Measurements from ENCODE around the gene FNBP1L.
A peak's percentile ranks its signal among the peaks of the same experiment; 100 is the strongest.

The FNBP1L gene

GRCh38 chr1:93565496-93566206, 117.7 kb downstream of the FNBP1L start:
- H3K4me3 ChIP-seq (ENCODE audit: low read depth, low read length): no peak overlapping the region
- no peak for TF ChIP-seq CTCF (conservative IDR thresholded peaks at IDR 0.05; ENCODE audit: low read depth, low read length)
- DNase-seq (ENCODE audit: low read depth): peak; percentile 56

DNA sequence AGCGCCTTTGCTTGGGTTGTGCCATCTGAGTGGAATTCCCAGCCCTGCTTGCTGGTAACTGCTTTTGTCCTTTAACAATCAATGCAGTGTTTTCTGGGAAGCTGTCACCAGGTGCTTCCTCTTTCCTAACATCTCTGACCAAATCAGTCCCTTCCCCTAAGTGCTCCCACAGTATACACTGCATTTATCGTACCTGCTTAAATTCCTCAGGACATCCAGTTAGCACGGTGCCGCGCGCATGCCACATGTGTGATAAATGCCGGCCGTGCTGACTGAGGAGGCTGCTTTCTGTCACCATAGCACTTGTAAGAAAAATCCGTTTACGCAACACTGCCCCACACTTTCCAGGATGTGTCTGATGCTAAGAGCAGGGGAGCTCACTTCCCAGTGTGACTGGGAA, 118.3 kb downstream of the FNBP1L start:
- no peak for DNase-seq (ENCODE audit: low read depth)
- no peak overlapping the region for H3K4me3 ChIP-seq (ENCODE audit: low read depth, low read length)
- no peak for TF ChIP-seq CTCF (conservative IDR thresholded peaks at IDR 0.05; ENCODE audit: low read depth, low read length)

- H3K4me3 ChIP-seq (ENCODE audit: low read depth, low read length): no peak overlapping the region
- TF ChIP-seq CTCF (conservative IDR thresholded peaks at IDR 0.05; ENCODE audit: low read depth, low read length): no peak
- peak; percentile 97 for DNase-seq (ENCODE audit: low read depth)
Measured at GRCh38 chr1:93567255-93567918, 119.5 kb downstream of the FNBP1L start.

GRCh38 chr1:93569489-93569888, 121.6 kb downstream of the FNBP1L start:
- no peak for TF ChIP-seq CTCF (conservative IDR thresholded peaks at IDR 0.05; ENCODE audit: low read depth, low read length)
- DNase-seq (ENCODE audit: low read depth): no peak
- no peak overlapping the region for H3K4me3 ChIP-seq (ENCODE audit: low read depth, low read length)

GRCh38 chr1:93571623-93572310, 123.8 kb downstream of the FNBP1L start:
- no peak for DNase-seq (ENCODE audit: low read depth)
- TF ChIP-seq CTCF (conservative IDR thresholded peaks at IDR 0.05; ENCODE audit: low read depth, low read length): no peak
- H3K4me3 ChIP-seq (ENCODE audit: low read depth, low read length): no peak overlapping the region

- no peak overlapping the region for H3K4me3 ChIP-seq (ENCODE audit: low read depth, low read length)
- no peak for DNase-seq (ENCODE audit: low read depth)
- TF ChIP-seq CTCF (conservative IDR thresholded peaks at IDR 0.05; ENCODE audit: low read depth, low read length): no peak
Measured at GRCh38 chr1:93573940-93574469, 126.1 kb downstream of the FNBP1L start.

Data from choroid plexus epithelial cell (primary cell).